Hepatocyte (in vitro differentiated cells): ENCODE results near the gene USP37.

Source experiments
- EZH2 ChIP-seq: fragments of 200-600 bp; sonication (generic); IDR thresholded peaks from 2 replicates; pipeline ENCODE4 v1.6.1; 2016; ENCODE audit warnings: antibody characterized with exemption, mild to moderate bottlenecking, borderline replicate concordance
- EZH2phosphoT487 ChIP-seq: fragments of 200-600 bp; sonication (generic); IDR thresholded peaks from one replicate; pipeline ENCODE4 v1.6.1; 2018; ENCODE audit warnings: antibody characterized with exemption, mild to moderate bottlenecking, low read depth, moderate library complexity; ENCODE audit not compliant: unreplicated experiment, severe bottlenecking
- TF ChIP-seq, protein P1 (sequence below): fragments of 200-600 bp; sonication (generic); IDR thresholded peaks from 2 replicates; pipeline ENCODE4 v1.5.1; 2016; ENCODE audit warnings: antibody characterized with exemption, mild to moderate bottlenecking; ENCODE audit not compliant: poor library complexity

- TF ChIP-seq, protein P1, sequence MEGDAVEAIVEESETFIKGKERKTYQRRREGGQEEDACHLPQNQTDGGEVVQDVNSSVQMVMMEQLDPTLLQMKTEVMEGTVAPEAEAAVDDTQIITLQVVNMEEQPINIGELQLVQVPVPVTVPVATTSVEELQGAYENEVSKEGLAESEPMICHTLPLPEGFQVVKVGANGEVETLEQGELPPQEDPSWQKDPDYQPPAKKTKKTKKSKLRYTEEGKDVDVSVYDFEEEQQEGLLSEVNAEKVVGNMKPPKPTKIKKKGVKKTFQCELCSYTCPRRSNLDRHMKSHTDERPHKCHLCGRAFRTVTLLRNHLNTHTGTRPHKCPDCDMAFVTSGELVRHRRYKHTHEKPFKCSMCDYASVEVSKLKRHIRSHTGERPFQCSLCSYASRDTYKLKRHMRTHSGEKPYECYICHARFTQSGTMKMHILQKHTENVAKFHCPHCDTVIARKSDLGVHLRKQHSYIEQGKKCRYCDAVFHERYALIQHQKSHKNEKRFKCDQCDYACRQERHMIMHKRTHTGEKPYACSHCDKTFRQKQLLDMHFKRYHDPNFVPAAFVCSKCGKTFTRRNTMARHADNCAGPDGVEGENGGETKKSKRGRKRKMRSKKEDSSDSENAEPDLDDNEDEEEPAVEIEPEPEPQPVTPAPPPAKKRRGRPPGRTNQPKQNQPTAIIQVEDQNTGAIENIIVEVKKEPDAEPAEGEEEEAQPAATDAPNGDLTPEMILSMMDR: no peak
- no peak for TF ChIP-seq EZH2
- no peak for TF ChIP-seq EZH2phosphoT487
Measured at GRCh38 chr2:218570850-218571249, 2.7 kb upstream of the USP37 start.
